Ureter (tissue), 1 donor: ENCODE data around the gene PPEF1. TPM values are rescaled to one million over a fixed set of nuclear protein-coding genes. Genes with fewer than 3 reads are reported as not detected.

Source experiments
- DNase-seq: peaks from one replicate; pipeline ENCODE4 v3.0.0-alpha.2; 2020; ENCODE audit warnings: low spot score
- total RNA-seq: library from RNA; stranded (reverse); gene quantifications from one replicate; pipeline ENCODE4 v1.2.4, GENCODE V29; 2023
- donor health status: DM: yes; HTN: yes; CAD: no.

The PPEF1 gene, protein sequence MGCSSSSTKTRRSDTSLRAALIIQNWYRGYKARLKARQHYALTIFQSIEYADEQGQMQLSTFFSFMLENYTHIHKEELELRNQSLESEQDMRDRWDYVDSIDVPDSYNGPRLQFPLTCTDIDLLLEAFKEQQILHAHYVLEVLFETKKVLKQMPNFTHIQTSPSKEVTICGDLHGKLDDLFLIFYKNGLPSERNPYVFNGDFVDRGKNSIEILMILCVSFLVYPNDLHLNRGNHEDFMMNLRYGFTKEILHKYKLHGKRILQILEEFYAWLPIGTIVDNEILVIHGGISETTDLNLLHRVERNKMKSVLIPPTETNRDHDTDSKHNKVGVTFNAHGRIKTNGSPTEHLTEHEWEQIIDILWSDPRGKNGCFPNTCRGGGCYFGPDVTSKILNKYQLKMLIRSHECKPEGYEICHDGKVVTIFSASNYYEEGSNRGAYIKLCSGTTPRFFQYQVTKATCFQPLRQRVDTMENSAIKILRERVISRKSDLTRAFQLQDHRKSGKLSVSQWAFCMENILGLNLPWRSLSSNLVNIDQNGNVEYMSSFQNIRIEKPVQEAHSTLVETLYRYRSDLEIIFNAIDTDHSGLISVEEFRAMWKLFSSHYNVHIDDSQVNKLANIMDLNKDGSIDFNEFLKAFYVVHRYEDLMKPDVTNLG
- total RNA-seq, result 0.29 TPM

DNA sequence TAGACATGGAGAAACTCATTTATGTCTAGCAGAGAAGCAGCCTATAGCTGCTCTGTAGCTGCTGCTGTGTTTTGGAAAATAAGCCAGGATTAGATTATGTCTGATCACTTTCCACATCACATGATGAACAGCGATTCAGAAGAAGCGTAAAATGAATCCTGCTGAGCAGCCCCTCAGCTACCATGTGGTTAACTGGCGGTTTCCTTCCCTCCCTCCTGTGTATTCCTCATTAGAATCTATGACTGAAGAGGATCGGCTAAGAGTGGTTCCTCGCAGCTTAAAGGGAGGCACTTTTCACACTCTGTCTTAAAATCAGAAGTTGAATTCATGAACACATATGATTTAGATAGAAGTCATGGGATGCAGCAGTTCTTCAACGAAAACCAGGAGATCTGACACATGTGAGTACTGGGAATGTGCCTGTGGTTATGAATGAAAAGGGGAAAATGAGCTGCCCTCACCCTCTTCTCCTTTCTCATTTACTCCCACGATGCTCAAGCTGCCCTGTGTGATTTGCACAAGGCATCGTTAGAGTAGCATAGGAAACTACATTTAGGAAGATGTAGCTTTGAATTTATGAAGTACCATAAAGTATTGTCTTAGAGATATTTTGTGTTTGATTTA lies at the start of gene PPEF1:
Gene PPEF1, plus strand, starts transcription at position 220 of the 624 bp plus-strand sequence. Its CDS starts 136 bp downstream, at position 356.
- no peak for DNase-seq

DNA sequence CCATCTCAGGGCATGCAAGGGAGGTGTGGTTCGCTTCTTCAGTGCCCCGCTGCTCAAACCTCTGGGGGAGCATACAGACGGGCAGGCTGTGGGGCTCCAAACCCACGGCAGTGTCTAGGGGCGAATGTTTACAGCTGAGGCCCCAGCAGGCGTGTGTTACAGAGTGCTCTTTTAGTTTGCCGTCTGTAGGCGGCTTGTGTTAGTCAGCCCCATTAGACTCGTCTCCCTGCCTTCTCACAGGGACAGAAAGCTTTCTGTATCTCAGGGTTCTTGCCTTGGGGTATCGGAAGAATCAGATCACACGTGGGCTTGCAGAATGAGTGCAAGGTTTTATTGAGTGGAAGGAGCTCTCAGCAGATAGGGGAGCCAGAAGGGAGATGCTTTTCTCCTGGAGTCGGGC lies 46.2 kb upstream of the PPEF1 start:
- no peak for DNase-seq

DNA sequence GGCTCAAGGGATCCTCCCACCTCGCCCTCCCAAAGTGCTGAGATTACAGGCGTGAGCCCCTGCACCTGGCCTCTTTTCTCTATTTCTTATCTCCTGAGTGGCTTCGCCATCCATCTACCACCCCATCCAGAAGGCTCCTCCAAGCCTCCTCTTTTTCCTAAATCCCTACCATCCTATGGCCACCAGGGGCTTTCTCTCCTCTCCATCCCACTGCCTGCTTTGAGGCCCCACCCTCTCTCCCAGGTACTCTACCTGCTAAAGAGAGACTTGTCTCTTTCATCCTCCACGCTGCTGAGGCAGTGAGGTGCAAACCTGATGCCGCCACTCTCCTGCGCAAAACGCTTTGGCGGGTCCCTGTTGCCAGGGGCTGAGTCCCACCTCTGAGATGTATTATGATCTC lies 42.5 kb upstream of the PPEF1 start:
- no peak for DNase-seq

DNA sequence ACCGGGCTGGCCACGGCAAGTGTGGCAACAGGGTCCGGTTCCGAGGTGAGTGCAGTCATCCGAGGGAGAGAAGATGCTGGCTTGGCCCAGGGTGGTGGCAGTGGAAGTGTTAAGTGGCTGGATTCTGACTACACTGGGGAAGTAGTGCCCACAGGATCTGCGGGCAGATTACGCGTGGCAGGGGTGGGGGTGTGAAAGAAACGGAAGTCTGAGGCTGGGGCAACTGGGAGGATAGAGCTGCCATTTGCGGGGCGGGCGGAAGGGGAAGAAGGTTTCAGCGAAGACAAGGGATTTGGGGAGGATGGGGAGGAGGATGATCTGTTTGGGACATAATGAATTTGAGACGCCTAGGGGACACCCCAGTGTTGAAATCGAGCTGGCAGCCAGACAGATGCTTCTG lies 40.8 kb upstream of the PPEF1 start:
- no peak for DNase-seq

DNA sequence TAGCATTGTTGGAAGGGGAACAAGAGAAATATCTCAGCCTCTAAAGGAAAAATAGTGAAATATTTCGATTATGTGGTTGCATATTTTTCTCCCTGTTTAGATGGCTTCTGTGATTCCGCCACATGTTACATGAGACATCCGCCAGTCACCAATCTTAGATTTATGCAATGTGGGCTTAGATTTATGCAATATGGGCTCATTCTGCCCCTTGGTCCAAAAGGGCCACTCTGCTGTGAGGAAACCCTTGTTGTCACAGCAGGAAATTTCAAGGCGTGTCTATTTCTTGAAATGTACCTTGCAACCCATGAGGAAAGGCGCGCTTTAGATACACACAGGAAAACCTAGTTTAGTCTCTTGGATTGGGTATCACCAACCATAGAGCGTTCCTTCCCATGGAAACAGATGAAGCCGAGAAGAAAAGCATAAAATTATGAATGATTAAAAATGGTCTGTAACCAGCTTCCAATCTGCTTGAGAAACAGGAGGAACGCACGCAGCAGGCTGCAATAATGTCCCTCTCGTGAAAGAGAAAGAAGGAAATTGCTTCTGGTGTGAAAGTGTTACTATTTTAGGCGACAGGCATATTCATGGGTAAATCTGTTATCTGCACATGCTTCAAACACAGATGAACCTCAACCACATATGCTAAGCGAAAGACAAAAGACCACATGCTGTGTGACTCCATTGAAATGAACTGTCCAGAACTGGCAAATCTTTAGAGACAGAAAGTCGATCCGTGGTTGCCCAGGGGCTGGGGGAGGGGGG lies 39.2 kb upstream of the PPEF1 start:
- DNase-seq, result no peak

DNA sequence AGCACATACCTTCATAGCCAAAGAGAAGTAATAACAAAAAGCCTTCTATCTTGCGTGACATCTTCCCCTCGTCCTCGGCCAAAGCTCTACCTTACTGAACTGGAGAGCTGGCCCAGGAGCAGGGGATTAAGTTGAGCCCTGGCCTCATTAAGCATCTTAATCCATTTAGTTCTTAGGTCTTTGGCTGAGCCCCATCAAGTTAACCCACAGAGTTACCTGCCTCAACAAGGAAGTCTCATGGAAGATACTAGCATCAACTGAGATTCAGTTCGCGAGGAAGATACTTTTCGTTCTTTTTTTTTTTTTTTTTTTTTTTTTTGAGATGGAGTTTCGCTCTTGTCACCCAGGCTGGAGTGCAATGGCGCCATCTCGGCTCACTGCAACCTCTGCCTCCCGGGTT lies 35.4 kb upstream of the PPEF1 start, which contains the start of gene RS1:
Gene RS1, minus strand, starts transcription at position 101 of the 400 bp plus-strand sequence. Its CDS starts 40 bp downstream, at position 61.
- no peak for DNase-seq

DNA sequence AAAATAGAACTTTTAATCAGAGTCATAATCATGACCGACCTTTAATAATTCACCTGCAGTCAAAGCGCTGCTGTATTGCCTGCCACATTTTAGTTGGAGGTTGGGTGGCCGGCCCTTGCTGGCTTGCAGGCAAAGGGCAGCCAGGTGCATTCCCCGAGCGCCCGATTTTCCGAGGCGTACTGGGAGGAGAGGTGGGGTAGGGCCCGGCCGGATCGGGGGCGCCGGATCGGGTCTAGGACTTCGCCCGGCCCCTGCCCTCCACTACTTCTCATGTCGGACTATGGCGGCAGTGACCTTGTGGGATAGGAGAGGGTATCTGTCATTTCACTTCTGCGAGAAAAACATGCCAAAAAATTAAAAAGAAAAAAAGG lies 33.0 kb upstream of the PPEF1 start:
- DNase-seq, result no peak

DNA sequence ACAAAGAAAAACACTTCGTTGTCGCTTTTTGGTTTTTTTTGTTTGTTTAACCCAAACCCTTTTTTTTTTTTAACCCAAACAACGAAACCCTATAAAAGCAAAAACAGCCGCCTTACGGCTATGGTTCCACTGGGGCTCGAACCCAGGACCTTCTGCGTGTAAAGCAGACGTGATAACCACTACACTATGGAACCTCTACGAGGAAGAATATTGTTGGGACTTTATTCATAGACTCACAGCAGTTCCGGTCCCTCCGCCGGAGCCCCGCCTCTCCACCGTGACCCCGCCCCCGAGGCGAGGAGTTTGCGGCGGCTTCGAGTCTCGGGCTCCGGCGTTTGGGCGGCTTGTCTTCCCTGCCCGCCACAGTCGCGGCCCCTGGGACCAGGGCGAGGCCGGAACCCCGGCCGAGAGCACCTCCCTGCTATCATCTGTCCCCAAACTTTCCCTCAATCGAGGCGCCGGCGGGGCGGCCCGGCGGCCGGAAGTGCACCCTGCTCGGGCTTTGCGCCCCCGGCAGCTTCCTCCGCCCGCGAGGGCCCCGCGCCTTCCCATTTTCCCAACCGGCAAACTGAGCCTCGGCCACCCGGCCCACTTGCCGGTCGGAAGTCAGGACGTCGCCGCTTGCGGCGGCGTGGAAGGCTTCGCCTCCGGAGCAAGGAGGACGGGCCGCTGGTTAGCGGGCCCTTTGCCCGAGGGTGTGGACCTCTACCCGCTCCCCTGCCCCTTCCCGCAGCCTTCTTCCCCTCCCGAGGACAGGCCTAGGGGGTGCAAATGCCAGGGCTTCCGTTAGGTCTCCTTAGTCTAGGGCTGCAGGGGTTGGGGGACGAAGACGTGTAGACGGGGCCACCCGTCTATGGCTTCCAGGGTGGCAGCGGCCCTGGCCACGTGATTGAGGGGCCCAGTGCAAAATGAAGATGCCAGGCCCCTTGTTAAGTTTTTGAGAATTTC lies 32.4 kb upstream of the PPEF1 start:
- peak; percentile 76 for DNase-seq

DNA sequence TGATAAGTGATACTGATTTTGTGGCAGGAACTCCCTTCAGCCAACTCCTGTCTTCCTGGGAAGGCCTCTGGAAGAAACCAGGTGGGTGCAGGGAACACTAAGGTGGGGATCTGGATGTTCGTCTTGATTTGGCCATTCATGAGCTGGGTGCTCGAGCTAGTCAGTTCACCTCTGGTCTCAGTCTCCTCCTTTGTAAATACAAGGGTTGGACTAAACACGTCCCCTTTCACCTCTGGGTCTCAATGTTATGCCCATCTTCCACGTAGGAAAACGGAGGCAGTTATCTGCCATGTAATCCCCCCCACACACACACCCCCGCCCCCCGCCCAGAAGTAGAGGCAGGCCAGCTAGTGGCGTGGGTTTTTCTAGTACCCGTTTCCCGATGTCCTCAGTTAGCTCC lies 31.4 kb upstream of the PPEF1 start:
- DNase-seq, result no peak

DNA sequence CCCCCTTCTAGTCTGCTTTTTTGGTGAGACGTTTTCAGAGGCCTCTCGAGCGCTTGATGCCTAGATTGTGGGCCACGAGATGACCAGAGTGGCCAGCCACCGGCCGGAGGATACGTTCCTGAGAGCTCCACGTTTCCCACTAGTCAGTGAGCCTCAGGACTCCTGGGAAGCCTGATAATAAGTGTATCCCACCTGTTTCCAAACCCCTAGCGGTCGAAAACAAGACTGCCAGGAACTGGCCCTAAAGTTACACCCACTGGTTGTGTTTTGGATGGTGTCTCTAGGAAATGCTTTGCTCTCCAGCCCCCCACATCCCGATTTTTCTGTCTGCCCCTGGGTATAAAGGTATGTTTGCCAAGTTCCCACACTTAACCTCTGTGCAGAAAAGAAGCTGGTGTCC lies 31.0 kb upstream of the PPEF1 start:
- no peak for DNase-seq

DNA sequence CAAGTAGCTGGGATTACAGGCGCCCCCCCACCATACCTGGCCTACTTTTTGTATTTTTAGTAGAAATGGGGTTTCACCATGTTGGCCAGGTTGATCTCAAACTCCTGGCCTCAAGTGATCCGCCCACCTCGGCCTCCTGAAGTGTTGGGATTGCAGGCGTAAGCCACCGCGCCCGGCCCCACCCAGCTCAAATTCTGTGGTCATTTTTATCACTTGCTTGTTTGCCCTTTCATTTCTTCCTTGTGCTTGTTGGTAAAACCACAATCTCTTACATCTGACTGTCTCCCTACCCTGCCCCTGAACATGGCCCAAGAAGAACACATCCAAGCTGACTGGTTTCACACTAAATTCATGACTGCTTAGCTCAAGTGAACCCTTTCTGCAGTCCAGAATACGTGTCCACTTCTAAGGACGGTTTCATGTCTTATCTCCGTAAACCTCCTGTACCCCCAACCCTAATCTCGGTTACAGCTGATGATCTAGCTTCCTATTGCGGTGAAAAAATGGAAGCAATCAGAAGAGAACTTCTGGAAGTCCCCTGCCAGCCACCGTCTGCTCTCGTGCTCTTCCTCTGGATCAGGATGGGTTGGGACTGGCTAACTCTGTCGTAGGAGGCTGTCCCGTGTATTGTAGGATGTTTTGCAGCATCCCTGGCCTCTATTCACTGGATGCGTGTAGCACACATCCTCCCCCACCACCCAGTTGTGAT lies 30.1 kb upstream of the PPEF1 start:
- no peak for DNase-seq

DNA sequence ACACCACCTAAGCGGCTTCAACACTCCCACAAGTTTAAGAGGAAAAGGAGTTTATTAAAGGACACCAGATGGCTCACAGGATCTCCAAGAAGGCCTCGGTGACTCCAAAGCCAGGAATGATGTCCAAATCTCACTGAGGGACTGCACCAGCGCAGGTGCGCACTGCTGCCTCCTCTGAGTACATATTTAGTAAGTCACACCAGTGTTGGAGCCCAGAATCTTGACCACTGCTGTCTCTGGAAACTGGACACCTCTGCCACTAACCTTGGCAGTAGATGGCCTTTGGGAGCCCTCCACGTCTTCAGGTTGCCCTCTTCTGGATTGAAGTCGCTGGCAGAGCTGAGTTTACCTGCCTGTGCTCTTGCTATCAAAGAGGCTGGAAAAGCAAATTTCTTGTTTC lies 25.4 kb upstream of the PPEF1 start:
- DNase-seq, result no peak

DNA sequence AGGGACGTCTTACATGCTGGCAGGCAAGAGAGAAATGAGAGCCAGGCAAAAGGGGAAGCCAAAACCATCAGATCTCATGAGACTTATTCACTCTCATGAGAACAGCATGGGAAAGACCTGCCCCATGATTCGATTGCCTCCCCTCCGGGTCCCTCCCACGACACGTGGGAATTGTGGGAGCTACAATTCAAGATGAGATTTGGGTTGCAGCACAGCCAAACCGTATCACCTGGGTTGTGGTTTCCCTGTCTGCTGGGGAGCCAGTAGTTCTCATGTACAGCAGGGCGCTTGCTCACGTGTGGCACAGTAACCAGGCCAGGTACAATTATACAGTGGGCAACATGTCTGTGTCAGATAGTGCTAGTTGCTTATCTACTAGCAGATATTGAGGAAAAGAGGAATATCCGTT lies 24.5 kb upstream of the PPEF1 start:
- no peak for DNase-seq

DNA sequence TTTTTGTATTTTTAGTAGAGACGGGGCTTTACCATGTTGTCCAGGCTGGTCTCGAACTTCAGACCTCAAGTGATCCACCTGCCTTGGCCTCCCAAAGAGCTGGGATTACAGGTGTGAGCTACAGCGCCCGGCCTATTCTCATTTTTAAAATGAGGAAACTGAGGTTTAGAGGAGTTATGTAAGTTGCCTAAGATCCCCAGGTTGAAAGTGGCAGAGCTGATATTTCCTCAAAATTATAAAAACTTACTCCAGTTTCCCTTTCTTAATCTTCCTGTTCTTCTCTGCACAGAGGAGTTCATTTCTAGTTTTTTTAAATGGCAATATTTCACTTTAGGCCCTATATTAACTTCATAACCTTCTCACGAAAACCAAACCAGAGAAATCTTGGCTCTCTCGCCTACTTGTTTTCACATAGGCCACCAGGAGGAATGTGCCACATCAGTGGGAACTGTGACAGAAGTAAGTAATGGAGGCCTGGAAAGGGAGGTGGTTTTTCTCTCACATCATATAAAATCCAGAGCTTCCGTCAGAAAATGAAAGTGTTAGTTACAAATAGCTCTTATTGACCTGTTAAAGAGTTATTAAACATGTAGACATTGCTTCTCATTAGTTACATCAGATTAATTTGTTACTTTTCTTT lies 19.5 kb upstream of the PPEF1 start:
- DNase-seq, result no peak

DNA sequence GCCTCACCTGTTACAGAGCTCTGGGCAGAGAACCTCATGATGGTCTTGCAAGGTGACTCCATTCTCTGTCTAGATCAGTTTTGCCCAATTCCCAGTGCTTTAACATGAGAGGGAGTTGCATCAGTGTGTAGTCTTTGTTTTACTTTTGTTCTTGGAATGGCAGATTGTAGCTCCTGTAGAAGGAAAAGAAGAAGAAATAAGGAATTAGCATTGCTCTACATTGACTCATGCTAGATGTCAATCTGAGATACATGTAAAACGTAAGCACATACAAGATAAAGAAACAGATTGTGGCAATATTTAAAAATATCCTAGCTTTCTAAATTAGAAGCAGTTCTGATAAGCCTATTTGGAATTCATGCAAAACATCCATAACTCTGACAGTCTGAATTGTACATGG lies 16.0 kb upstream of the PPEF1 start:
- no peak for DNase-seq

DNA sequence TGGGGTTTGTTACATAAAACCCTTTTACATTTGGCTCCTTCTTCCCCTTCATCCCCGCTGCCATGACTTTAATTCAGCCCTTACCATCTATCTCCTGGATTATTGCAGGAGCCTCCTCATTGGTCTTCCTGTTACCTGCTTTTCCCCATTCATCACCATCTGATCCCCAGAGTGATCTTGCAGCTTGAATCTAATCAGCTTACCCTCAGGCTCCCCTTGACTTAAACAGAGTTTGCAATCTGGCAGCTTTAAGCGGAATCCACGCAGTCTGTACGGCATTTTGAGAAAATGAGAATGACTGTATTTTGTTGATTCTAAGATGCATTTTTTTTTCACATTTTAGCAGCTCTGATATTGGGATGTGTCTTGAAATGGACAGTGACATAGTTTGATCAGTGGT lies 14.9 kb upstream of the PPEF1 start:
- DNase-seq, result no peak

DNA sequence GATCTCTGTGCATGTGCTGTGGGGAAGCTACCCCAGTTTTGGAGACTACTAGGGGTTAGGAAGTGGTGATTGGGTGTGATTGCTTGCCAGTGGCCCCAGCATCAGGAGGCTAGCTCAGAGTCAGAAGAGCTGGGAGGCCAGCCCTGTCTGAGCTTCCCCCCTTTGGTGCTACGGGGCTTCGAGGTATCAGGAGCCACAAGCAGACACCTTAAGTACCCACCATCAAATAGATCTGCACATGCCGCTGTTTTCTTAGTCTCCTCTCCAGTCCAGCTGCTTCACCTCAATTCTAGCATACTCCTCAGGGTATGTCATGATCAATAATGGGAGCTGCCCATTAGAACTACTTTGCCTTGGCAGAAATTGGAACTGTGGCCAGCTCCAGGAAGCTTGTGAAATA lies 10.8 kb upstream of the PPEF1 start:
- no peak for DNase-seq

DNA sequence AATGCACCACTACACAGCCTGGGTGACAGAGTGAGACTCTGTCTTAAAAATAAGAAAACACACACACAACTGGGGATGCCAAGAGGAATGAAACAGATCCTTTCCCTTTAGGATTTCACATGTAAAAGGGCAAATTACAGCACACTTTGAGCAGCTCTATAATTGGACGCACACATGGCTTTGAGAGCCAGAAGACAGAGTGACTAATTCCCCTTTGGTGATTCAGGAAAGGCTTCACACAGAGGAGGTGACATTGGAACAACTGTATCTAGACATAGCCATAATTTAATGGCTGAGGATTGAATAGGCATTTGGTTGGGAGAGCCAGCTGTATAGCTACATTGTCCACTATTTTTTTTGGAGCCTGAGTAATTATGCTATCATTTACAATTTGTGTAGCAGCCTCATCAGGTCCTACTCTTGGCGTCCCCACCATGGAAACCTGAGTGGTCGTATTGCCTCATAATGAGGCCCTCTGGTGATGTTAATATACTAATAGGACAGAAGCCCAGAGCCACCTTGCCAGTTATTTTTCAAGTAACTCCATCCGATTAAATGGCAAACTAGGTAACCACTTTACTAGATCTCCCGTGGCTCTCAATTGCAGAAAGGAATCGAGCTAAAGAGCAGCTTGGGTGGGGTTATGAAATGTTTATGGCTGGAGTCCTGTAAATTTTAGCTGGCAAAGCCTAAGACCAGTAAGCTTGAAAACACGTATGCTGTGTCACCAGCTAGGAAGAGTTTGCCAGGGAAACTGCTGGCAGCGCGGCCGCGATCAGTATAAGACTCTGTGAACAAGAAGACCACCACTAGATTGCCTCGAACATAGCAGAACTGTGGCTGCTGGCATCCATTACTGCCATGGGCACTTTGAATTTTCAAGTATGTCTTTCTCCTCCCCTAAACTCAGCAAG lies 8.5 kb upstream of the PPEF1 start:
- no peak for DNase-seq
